Sciatic nerve (tissue), 2 donors: ENCODE measurements around the gene LSMEM2. TPM values are rescaled to one million over a fixed set of nuclear protein-coding genes. Genes with fewer than 3 reads are reported as not detected.
"Not testable (repeated sequence)": the region's sequence is repeated elsewhere in the genome, so short reads cannot be mapped to it uniquely, and the experiment has no call there.

ENCODE experiments used
- ATAC-seq: fragments of 200-7000 bp; cut with Tn5 transposase; one replicate; pipeline ENCODE4 v1.9.1; 2020; ENCODE audit warnings: mild to moderate bottlenecking, moderate library complexity
- DNase-seq: peaks from one replicate; pipeline ENCODE4 v3.0.0-alpha.2; 2020; ENCODE audit warnings: low spot score
- intact Hi-C: fragments of 100-400 bp; cut with DNase I; formaldehyde crosslinking; loops from one replicate; pipeline ENCODE4 v1.14.2; 2022
- total RNA-seq: library from RNA; stranded (reverse); fragmentation: NEBNext Ultra II Directional; extraction: Animal tissue kit (Norgen Biotek cat#: 25700); gene quantifications from one replicate; pipeline ENCODE4 v1.2.1, GENCODE V29; 2021
- donor health status: DM: no; HTN: no; CAD: no.
- donor health status: DM: no; HTN: no; CAD: no.

Gene LSMEM2
- total RNA-seq, 1 donor from 2014 or later: 2.0 TPM

DNA sequence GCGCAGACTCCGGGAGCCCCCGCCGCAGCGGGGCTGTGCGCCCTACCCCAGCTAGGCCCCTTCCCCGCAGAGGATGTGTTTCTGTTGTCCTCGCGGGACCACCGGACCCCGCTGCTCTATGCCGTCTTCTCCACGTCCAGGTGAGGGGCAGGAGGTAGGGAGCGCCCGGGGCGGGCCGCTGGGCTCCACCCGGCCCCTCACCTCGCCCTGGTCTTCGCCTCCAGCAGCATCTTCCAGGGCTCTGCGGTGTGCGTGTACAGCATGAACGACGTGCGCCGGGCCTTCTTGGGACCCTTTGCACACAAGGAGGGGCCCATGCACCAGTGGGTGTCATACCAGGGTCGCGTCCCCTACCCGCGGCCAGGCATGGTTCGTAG is 5.2 kb upstream of the LSMEM2 start:
- ATAC-seq: no peak
- intact Hi-C loops: loop anchor here (2.0 kb wide), 1 partner anchor 45 kb away; no protein-coding TSS in a partner anchor
- DNase-seq: no peak

DNA sequence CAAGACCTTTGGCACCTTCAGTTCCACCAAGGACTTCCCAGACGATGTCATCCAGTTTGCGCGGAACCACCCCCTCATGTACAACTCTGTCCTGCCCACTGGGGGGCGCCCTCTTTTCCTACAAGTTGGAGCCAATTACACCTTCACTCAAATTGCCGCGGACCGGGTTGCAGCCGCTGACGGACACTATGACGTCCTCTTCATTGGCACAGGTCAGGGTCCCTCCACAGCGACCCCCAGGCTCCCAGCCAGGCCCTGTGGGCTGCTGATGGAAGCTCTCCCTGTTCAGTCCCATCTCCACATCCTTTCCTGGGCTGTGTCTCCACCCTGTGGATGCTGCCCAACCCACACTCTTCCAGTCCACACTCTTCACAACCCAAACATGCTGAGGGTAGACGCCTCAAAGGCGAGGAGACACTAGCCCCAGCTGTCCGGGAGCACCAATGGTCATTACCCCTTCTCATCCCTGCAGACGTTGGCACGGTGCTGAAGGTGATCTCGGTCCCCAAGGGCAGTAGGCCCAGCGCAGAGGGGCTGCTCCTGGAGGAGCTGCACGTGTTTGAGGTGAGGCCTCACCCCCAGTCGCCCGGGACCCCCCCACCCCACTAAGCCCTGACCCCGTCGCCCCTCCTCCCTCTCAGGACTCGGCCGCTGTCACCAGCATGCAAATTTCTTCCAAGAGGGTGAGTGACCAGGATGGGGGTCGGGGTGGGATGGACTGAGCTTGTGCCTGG is 4.3 kb upstream of the LSMEM2 start:
- peak; percentile 34 for ATAC-seq
- DNase-seq: no peak
- intact Hi-C loops: loop anchor here (2.0 kb wide), 1 partner anchor 46 kb away; no protein-coding TSS in a partner anchor

DNA sequence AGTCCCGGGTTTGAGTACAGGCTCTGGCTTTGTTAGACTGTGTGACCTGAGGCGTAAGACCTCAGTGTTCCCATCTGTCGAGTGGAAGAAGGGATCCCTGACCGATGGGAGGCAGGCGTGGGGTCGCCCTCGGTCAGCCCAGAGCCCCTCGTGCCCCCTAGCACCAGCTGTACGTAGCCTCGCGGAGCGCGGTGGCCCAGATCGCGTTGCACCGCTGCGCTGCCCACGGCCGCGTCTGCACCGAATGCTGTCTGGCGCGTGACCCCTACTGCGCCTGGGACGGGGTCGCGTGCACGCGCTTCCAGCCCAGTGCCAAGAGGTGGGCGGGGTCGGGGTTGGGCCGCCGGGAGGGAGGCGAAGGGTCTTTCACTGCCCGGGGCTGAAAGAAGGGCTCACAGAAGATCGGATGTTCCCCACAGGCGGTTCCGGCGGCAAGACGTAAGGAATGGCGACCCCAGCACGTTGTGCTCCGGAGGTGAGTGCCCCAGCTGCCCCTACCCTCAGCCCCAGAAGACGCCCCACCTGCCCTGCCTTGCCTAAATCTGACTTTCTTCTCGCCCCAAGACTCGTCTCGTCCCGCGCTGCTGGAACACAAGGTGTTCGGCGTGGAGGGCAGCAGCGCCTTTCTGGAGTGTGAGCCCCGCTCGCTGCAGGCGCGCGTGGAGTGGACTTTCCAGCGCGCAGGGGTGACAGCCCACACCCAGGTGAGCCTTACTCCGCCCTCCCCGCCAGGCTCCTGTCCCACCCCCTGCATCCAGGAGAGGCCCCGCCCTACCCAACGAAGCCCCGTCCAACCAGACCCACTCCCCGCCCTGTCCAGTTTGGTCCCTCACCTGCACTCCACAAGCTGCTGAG is 3.5 kb upstream of the LSMEM2 start:
- intact Hi-C loops: loop anchor here (2.0 kb wide), 1 partner anchor 47 kb away; no protein-coding TSS in a partner anchor
- DNase-seq: no peak
- ATAC-seq: no peak

DNA sequence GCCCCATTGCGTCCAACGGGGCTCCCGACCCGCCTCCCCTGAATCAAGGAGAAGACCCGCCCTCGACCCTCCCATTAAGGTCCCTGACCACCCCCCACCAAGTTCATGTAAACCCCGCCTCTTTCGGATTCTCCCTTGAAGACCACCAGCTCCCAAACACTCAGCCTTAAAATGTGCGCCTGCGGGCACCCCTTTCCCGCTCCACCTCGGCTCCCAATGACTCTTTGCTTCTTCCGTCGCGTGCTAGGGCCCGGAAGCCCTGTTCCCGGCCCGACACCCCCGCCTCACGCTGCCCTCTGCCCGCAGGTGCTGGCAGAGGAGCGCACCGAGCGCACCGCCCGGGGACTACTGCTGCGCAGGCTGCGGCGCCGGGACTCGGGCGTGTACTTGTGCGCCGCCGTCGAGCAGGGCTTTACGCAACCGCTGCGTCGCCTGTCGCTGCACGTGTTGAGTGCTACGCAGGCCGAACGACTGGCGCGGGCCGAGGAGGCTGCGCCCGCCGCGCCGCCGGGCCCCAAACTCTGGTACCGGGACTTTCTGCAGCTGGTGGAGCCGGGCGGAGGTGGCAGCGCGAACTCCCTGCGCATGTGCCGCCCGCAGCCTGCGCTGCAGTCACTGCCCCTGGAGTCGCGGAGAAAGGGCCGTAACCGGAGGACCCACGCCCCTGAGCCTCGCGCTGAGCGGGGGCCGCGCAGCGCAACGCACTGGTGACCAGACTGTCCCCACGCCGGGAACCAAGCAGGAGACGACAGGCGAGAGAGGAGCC is 2.7 kb upstream of the LSMEM2 start:
- intact Hi-C loops: loop anchor here (2.0 kb wide), 1 partner anchor 47 kb away; no protein-coding TSS in a partner anchor
- DNase-seq (no peak), ATAC-seq (no peak)

DNA sequence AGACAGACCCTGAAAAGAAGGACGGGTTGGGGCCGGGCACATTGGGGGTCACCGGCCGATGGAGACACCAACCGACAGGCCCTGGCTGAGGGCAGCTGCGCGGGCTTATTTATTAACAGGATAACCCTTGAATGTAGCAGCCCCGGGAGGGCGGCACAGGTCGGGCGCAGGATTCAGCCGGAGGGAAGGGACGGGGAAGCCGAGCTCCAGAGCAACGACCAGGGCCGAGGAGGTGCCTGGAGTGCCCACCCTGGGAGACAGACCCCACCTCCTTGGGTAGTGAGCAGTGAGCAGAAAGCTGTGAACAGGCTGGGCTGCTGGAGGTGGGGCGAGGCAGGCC is 2.2 kb upstream of the LSMEM2 start:
- ATAC-seq: no peak
- intact Hi-C loops: no loop called here

DNA sequence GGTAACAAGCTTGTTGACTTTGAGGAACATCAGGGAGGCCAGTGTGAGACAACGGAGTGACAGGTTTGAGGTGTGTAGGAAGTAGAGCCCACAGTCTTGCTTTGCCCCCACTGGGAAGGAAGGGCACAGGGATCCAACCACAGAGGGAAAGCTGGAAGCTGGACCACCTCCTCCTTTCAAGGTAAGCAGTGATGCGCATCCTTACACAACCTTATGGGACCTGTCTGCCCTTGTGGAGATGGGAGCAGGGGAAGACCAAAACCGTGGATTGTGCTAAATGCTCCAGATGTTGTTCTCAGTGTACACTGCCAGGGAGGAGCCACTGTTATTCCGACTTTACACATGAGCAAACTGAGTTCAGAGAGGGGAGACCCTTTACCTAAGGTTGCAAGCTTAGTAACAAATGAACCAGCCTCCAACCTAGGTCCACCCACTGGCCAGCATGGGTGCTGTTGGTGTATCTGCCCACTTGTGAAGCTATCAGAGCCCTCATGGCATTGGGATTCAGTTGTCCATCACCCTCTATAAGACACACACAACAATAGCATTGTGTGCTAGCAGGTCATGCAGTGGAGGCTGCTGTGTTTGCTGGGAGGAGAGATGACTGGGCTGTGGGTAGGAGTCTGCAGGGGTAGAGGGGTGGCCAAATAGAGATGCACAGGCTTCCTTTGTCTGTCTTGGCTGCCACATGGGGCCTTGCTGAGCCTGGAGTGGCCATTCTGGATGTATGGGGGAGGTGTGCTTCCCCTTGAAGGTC is 586 bp upstream of the LSMEM2 start:
- peak; percentile 9 for ATAC-seq
- no peak for DNase-seq
- intact Hi-C loops: no loop called here

More for the DNA sequence above, 2.2 kb upstream of the LSMEM2 start:
- no peak for DNase-seq

DNA sequence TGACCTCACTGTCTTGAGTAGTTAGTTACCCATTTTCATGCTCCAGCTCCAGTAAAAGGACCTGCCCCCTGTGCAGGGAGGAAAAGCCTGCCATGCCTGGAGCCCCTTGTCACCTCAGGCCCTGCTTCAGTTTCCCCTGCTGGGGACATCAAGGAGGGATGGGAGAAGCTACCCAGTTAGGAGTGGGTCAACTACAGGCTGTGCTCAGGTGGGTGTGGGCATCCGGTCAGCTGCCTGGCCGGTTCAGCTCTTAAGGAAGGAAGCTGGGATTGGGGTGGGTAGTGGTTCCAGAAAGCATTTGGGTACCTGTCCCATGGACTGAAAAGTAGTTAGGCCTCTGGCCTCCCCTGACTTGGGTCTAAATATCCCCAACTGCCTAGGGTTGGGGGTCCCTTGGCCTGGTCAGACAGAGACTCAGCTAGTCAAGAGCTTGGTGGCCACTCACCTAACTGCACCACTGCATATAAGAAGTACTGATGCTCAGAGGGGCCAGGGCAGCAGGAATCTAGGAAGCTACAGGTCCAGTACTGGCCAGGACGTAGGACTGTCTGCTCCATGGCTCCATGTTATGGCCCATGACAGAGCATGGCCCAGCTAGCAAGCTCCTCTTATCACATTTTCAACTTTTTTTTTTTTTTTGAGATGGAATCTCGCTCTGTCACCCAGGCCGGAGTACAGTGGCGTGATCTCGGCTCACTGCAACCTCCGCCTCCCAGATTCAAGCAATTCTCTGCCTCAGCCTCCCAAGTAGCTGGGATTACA is 549 bp downstream of the LSMEM2 start:
- intact Hi-C loops: no loop called here
- no peak for DNase-seq

DNA sequence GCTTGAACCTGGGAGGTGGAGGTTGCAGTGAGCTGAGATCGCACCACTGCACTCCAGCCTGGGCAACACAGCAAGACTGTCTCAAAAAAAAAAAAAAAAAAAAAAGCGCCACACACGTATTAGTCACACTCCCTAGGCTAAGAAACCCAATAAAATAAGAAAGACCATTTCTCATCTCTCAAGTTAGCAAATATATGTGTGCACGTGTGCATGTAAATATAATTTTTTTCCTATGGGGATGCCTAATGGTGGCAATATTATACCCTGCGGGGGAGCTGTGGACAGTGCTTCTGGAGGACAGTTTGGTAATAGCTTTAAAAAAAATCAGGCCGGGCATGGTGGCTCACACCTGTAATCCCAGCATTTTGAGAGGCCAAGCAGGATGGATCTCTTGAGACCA is 5.2 kb downstream of the LSMEM2 start:
- intact Hi-C loops, DNase-seq, ATAC-seq: not testable (repeated sequence)

More for the DNA sequence above, 549 bp downstream of the LSMEM2 start:
- no peak for ATAC-seq

DNA sequence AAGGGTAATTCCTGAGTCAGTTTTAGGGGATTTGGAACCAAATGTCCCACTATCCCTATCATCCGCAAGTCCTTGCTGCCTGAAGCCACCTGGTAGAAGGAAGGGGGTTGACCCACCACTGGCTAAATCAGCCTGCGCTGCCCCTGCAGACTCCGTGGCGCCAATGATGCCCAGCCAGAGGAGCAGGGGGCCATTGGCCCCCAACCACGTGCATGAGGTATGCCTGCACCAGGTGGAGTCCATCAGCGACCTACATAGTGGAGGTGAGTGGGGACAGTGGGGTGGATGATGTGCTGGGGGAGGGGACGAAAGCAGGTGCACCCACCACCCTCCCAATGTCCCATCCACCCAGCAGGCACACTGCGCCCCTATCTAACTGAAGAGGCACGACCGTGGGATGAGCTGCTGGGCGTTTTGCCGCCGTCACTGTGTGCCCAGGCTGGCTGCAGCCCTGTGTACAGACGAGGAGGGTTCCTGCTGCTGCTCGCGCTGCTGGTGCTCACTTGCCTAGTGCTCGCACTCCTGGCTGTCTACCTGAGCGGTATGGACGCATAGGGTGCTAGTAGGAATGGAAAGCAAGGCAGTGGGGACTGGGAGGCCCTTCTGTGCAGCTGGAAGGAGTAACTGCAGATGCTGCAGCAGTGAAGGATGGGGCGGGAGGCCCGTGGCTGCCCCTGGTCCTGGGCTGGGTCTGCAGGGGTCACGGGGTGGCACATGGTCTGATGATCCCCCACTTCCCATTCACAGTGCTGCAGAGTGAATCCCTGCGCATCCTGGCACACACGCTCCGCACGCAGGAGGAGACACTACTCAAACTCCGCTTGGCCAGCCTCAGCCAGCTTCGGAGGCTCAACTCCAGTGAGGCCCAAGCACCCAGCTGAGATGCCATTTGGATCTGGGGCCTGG is 7.7 kb downstream of the LSMEM2 start:
- ATAC-seq: no peak
- no peak for DNase-seq
- intact Hi-C loops: no loop called here

DNA sequence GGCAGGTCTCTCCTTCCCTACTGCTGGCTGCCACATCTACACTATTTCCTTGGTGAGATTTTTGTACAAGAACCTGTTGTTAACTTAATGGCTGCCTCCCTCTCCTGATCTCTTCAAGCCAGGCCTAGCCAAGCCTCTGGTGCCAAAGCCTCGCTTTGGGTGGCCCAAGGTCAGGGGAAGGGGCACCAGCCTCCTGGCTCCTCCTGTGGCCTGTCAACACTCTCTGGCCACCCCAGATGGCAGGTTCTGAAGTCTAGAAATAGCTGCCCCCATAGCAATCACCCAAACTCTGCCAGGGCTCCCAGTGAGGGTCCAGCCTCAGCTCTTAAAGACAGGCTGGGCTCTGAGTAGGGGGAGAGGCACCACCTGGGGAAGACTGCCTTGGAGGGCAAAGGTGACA is 8.4 kb downstream of the LSMEM2 start:
- ATAC-seq: no peak
- intact Hi-C loops: no loop called here
- DNase-seq: no peak

DNA sequence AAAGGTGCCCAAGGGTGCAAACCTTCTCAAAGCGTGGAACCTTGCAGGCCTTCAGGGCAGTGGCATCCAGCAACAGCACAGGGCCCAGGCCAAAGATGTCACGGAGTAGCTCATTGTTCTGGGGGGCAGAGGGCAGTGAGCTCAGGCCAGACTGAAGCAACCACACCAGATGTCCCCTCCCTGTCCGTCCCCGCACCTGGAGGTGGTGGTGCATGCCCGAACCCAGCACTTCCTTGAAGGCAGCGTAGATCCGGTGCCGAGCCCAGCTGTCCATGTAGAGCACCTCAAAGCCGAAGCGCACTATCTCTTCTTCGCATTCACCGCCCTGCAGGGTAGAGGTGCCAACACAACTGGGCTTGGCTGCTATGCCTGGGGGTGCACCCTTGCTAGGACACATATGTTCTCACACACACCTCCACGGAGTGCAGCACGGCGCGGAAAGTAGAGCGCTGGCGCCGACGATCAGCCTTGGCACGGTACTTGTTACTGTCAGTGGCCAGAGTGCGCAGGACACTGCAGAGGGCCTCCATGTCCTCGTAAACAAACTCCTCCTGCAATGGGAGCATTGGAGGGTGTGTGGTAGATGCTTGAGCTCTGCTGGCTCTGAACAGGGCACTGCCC is 9.6 kb downstream of the LSMEM2 start:
- intact Hi-C loops: no loop called here
- ATAC-seq (no peak), DNase-seq (no peak)

DNA sequence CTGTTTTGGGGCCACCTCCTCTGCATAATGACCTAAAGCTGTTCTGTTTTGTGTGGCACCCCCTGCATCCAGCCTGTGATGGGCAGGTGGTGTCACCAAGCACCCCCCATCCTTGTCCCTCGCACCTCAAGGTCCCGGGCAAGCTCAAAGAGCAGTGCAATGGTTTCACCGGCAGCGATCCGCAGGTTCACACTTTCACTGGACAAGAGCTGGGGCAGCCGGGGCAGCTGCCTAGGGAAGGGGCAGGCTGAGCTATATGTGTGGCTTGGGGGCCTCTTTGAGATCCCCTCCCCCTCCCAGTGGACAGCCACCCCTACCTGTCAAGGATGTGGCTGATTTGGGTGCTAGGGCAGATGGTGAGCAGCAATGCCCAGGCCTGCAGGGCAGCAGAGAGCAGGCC is 10.2 kb downstream of the LSMEM2 start:
- no peak for DNase-seq
- intact Hi-C loops: no loop called here
- ATAC-seq: no peak

DNA sequence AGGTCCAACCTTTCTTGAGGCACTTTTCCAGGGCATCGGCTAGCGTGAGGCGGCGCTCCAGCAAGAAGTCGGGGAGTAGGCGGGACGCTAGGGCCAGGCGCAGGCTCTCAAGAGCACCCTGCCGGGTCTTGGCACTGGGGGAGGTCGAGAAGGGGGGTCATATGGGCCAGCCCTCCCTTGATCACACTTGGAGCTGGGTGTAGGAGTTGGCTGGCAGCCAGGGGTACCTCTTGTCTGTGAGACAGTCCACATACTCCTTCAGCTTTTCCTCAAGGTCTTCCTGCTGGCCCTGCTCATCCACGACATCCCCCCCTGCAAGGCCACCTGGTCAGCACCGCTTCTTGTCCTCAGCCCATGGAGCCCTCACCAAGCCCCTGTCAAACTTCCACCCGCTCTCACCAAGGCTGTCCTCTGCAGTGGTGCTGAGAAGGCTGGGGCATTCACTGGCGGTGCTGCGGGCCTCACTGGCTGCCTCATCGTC is 11.3 kb downstream of the LSMEM2 start:
- DNase-seq (no peak), ATAC-seq (no peak)
- intact Hi-C loops: no loop called here

DNA sequence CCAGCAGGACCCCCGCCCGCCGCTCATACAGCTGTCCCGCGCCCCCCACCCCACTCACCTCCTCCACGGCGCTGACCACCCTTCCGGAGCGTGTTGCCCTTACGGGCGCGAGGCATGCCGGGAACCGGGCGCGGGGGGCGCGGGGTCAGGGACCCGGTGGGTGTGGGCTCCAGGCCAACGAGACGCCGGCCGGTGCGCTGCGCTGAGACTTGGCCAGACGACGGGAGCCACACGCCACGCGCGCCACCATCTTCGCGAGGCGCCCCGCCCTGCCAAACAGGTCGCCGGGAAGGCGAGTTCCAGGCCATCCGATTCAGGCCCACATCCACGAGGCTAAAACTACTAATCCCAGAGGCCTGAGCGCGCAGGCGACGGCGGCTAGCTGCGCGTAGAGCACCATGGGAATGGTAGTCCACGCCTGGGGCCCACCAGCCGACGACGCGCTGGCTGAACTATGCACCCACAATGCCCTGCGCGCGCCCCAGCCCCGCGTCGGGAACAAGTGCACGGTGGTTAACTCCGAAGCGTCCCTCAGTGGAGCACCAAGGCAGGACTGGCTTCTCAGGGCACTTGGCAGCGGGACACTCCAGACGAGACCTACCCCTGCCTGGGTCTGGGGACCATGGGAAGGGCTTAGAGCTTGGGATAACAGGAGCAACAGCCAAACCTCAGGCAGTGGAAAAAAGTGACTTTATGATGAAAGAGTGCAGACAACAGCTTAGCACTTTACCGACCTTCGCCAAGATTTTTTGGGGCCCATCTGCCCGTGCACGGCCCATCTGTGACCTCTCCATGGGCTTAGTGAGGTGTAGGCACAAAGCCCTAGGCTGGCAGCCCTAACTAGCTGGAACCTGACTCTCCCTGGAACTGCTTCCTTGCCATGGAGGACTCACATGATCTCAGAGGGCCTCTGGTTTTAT is 13.5 kb downstream of the LSMEM2 start, which contains the start of gene IFRD2:
Gene IFRD2 (minus strand): TSS at position 271 of the 920 bp plus-strand sequence. CDS start 155 bp downstream, at position 116.
- DNase-seq: peak; percentile 97
- ATAC-seq: peak; percentile 97
- intact Hi-C loops: no loop called here

DNA sequence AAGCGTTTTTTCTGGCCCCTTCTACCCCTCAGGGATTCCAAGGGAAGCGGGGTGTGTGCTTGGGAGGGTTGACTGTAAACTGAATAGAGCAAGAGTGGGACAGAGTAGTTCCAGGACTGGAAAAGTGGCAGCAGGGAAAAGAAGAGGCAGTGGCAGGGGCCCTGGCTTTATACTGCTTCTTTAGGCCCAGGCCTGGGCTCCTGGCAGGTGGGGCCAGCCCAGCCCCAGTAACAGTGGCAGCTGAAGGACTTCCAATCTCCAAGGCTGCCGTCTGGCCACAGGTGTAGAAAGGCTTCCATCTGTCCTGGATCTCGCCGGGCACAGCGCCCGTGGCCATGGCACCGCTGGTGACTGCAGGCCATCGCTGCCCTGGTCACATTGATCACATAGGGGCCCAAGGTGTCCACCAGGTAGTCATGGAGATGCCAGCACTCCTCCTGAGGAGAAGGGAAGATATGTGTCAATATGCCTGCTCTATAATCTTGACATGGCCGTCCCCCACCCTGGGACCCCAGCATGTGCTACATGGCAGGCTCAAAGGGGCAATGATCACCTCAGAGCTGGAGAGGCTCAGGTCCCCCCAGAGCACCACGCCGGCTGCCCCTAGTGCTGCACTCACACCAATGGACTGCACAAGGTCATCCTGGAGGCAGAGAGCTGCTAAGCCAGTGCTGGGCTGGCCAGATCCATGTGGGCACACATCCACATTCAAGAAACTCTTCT is 14.4 kb downstream of the LSMEM2 start:
- DNase-seq: no peak
- no peak for ATAC-seq
- intact Hi-C loops: no loop called here
